ENCODE data around the gene TRIM15.

- TF ChIP-seq CTCF (IDR thresholded peaks at IDR 0.05 in 2 of 3, conservative IDR thresholded peaks at IDR 0.05 in 1 of 3; ENCODE audit: borderline replicate concordance in 1 of 3, insufficient read depth in 1 of 3, low read depth in 2 of 3, low read length in 2 of 3) = no peak
- TF ChIP-seq POLR2A (IDR thresholded peaks at IDR 0.05; ENCODE audit: borderline replicate concordance, extremely low read depth, insufficient read depth, insufficient read length) = no peak
- no peak for TF ChIP-seq REST (IDR thresholded peaks at IDR 0.05; ENCODE audit: low read depth)
- no peak for TF ChIP-seq MAX (IDR thresholded peaks at IDR 0.05)
- no peak for TF ChIP-seq CEBPB (IDR thresholded peaks at IDR 0.05; ENCODE audit: low read depth)
Measured at GRCh38 chr6:30129265-30130178, 33.8 kb upstream of the TRIM15 start.

Data from HCT116 (cell line).